Putamen (tissue), 1 donor: ENCODE data around the gene THRAP3.

Source experiments
- DNase-seq: peaks from one replicate; pipeline ENCODE4 v3.0.0-alpha.2; 2016; ENCODE audit warnings: low spot score

Gene THRAP3

DNA sequence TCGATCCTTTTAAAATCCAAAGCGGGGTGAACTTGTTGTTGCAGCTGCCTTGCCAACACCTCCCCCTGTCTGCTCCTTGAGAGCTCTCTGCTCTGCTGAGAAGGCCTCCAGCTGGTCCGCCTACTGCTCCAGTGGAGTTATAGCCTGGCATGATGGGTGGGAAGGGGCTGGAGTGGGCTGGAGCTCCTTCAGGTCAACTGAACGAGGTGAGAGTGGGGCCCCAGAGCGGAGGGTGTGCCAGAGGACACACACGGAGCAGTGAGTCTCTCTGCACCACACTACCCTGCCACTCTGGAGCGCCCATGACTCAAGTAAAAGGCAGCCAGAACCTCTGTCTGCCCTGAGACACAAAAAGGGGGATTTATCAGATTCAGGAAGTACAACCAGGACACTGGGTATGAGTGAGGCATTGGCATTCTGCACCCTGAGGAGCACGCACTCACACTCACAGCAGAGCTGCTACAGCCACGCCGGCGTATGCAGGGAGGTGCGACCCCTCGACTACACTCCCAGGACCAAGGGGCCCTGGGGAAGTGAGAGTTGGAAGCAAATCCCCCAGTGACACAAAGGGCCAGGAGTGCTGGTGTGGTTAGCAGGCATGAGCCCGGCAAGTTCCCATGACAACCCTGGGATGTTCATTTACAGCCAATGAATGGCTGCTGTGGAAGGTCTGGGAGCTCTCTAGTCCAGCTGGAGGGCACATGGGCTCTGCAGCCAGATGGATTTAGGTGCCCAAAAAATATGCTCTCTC lies 127.2 kb downstream of the THRAP3 start:
- no peak for DNase-seq

DNA sequence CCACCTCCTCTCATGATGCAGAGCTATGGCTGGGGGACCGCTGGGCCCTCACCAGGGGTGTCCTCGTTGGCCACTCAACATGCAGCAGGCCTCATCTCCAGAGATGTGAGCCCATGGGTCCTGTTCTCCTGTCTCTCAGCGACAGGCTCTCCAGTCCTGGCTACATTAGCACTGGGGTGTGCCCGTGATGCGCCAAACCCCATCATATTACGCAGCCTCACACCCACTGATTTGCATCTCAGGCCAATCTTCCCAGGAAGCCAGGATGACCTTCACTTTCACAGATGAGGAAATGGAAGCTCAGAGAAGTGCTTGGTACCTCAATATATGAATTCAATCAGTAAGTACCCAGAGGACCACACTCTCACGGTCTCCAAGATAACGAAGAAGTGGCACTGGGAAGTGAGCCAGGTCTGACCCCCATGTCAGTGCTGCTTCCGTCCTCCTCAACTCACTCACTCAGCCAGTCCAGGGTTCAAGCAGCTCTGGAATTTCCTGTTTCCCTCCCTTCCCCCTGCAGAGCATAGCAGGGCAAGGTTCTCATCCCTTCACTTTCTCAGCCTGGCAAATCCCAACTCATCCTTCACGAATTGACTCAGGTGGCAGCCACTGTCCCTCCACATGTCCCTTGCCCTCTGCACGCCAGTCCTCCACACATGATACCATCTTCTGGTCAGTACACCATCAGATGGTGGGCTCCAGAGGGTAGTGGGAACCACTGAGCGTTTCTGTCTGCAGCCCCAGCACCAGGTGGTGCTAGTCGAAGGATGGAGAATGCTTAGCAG lies 128.1 kb downstream of the THRAP3 start:
- DNase-seq = no peak

DNA sequence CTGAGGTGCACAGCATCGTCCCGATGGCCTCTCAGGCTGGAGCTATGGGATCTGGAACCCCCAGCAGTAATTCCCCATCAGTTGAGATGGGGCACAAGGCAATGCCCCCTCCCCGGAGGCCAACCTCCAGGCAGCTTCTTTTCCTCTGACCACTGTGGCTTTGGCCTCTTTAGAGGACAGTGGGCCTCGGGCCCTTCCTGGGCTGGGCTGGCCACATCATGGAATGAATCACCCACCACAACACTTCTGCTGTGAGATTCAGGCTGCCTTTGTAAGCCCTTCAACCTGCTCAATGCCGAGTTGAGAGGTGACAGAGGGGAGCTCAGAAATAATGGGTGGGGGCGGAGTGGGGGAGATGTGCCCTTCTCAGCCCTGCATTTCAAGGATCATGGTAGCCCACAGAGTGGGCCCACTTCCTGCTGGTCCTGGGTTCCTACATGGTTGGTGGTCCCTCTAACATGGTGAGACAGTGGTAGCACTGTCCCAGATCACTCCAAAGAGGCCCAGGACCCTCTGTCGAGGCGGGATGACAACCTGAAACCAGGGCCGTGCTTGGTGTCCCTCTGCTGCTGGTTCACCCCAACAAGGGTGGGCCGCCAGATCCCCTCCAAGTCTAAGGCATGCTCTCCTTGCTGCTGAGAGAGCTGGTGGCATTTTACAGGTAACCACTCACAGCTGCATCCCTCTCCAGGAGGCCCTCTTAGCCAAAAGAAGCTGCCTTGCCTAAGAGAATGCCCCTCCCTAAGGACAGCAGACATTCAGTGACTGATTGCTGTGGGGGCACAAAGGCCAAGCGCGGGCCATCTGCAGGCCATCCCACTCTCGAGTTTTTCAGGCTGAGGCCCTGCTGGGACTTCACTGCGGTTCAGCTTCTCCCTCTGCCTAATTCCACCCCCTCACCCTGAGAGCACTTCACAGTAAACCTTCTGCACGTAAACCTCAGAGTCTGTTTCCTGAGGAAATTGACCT lies 129.0 kb downstream of the THRAP3 start:
- no peak for DNase-seq

DNA sequence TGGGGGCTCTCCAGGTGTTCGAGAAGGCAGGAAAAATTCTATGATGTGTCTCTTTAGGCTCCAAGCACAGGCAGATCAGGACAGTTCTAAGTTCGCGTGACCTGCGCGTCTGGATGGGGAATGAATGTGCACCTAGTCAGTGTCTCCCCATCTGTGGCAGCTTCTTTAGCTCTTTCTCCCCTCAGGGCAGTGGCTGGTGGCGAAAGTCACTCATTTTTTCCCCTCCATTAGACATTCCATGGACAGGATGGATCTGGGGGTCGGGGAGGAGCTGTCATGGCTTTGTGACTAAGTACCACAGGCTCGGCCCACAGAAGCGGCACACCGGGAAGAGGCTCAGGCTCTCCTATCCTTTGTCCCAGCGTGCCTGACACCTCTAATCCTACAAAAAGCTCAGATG lies 130.2 kb downstream of the THRAP3 start:
- DNase-seq = no peak
